GM23248 (cell line): ENCODE measurements around the gene FXYD5.

Experiments used
- EZH2 ChIP-seq: fragments of 200-600 bp; sonication (generic); IDR thresholded peaks from 2 replicates; pipeline ENCODE4 v1.6.1; 2018; ENCODE audit warnings: antibody characterized with exemption, mild to moderate bottlenecking; ENCODE audit not compliant: insufficient read depth, poor library complexity, severe bottlenecking
- EZH2phosphoT487 ChIP-seq: fragments of 200-600 bp; sonication (generic); IDR thresholded peaks from 2 replicates; pipeline ENCODE4 v1.6.1; 2018; ENCODE audit warnings: antibody characterized with exemption, moderate library complexity, mild to moderate bottlenecking, low read depth; ENCODE audit not compliant: insufficient read depth

DNA sequence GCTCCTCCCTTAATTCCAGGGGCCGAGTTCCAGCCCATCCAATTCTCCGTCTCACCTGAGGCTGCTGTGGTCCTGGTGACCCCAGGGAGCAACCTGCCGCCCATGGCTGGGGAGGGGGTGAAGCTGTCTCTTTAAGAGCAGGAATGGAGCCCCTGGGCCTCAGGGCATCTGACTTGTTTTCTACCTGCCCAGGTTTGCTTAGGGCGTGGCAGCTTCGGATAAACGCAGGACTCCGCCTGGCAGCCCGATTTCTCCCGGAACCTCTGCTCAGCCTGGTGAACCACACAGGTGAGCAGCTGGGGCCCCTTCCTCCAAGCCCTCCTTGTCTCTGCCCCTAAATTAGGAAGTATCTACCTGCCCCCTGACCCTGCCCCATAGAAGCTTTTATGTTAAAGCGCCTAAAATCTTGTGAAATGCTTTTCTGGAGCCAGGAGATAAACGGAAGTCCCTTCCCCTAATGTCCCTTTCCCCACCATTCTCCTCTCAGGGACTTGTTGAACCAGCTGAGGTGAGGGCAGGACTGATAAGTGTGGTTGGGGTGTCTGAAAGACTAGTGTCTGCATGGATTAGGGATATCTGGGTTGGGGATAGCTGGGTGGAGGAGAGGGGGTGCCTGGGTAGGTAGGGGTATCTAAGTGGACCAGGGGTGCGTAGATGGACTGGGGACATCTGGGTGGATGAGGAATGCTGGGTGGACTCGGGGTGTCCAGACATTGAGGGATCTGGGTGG lies 38.3 kb upstream of the FXYD5 start:
- TF ChIP-seq EZH2 (no peak), EZH2phosphoT487 (no peak)
